ENCODE data around the gene TESPA1. TPM values are rescaled to one million over a fixed set of nuclear protein-coding genes. Genes with fewer than 3 reads are reported as not detected.

TESPA1 gene
- polyA plus RNA-seq, 1 donor from 2014 or later = not detected

GRCh38 chr12:54983536-54984101, 943 bp downstream of the TESPA1 start:
- no peak overlapping the region for H3K4me3 ChIP-seq (ENCODE audit: low read length)
- TF ChIP-seq TAF1 (IDR thresholded peaks at IDR 0.05; ENCODE audit: low read depth) (no peak), CTCF (IDR thresholded peaks at IDR 0.05; ENCODE audit: poor library complexity, severe bottlenecking) (no peak), RAD21 (conservative IDR thresholded peaks at IDR 0.05) (no peak), REST (IDR thresholded peaks at IDR 0.05; ENCODE audit: borderline replicate concordance) (no peak), MXI1 (conservative IDR thresholded peaks at IDR 0.05; ENCODE audit: poor library complexity, severe bottlenecking) (no peak), POLR2AphosphoS5 (IDR thresholded peaks at IDR 0.05) (no peak), EP300 (conservative IDR thresholded peaks at IDR 0.05; ENCODE audit: poor library complexity, severe bottlenecking) (no peak), SMC3 (conservative IDR thresholded peaks at IDR 0.05; ENCODE audit: poor library complexity) (no peak), EZH2 (IDR thresholded peaks at IDR 0.05; ENCODE audit: borderline replicate concordance, insufficient read depth, low read length, poor library complexity, severe bottlenecking) (no peak)
- H3K27me3 ChIP-seq (ENCODE audit: insufficient read depth, low read depth, low read length) = no peaks in the 10 kb centered on the region
- no peak overlapping the region for H3K27ac ChIP-seq (ENCODE audit: low read length)
- no peaks in the 10 kb centered on the region for H3F3A ChIP-seq (ENCODE audit: insufficient read depth, low read length, poor library complexity, severe bottlenecking)
- no peak overlapping the region for H3K9ac ChIP-seq (ENCODE audit: low read length)
- no peaks in the 10 kb centered on the region for H3K9me2 ChIP-seq (ENCODE audit: insufficient read depth, low read length)
- H3K36me3 ChIP-seq (ENCODE audit: insufficient read depth, low read length) = no peaks in the 10 kb centered on the region
- no peaks in the 10 kb centered on the region for H3K79me2 ChIP-seq (replicated peaks; ENCODE audit: insufficient read depth, low read length)
- no peak overlapping the region for H2AFZ ChIP-seq (ENCODE audit: low read depth, low read length)
- no peak overlapping the region for H3K4me2 ChIP-seq (ENCODE audit: low read length)
- H3K9me3 ChIP-seq (ENCODE audit: low read length) = no peaks in the 10 kb centered on the region
- H4K20me1 ChIP-seq (ENCODE audit: insufficient read depth) = no peaks in the 10 kb centered on the region

- no peak for TF ChIP-seq TAF1 (IDR thresholded peaks at IDR 0.05; ENCODE audit: low read depth)
- no peak for TF ChIP-seq EP300 (conservative IDR thresholded peaks at IDR 0.05; ENCODE audit: poor library complexity, severe bottlenecking)
- TF ChIP-seq POLR2AphosphoS5 (IDR thresholded peaks at IDR 0.05) = no peak
- TF ChIP-seq CTCF (IDR thresholded peaks at IDR 0.05; ENCODE audit: poor library complexity, severe bottlenecking) = no peak
- TF ChIP-seq RAD21 (conservative IDR thresholded peaks at IDR 0.05) = no peak
- no peak for TF ChIP-seq EZH2 (IDR thresholded peaks at IDR 0.05; ENCODE audit: borderline replicate concordance, insufficient read depth, low read length, poor library complexity, severe bottlenecking)
- TF ChIP-seq MXI1 (conservative IDR thresholded peaks at IDR 0.05; ENCODE audit: poor library complexity, severe bottlenecking) = no peak
- no peak for TF ChIP-seq REST (IDR thresholded peaks at IDR 0.05; ENCODE audit: borderline replicate concordance)
- TF ChIP-seq SMC3 (conservative IDR thresholded peaks at IDR 0.05; ENCODE audit: poor library complexity) = no peak
Measured at GRCh38 chr12:54981796-54982195, 2.8 kb downstream of the TESPA1 start.

More at GRCh38 chr12:54981796-54982195, 2.8 kb downstream of the TESPA1 start:
- Histone ChIP-seq H3K27me3 (ENCODE audit: insufficient read depth, low read depth, low read length) (no peaks in the 10 kb centered on the region), H3K4me3 (ENCODE audit: low read length) (no peak overlapping the region), H3K9ac (ENCODE audit: low read length) (no peak overlapping the region), H3K79me2 (replicated peaks; ENCODE audit: insufficient read depth, low read length) (no peaks in the 10 kb centered on the region), H4K20me1 (ENCODE audit: insufficient read depth) (no peaks in the 10 kb centered on the region), H3F3A (ENCODE audit: insufficient read depth, low read length, poor library complexity, severe bottlenecking) (no peaks in the 10 kb centered on the region), H2AFZ (ENCODE audit: low read depth, low read length) (no peak overlapping the region), H3K4me2 (ENCODE audit: low read length) (no peak overlapping the region), H3K9me2 (ENCODE audit: insufficient read depth, low read length) (no peaks in the 10 kb centered on the region), H3K27ac (ENCODE audit: low read length) (no peak overlapping the region), H3K9me3 (ENCODE audit: low read length) (no peaks in the 10 kb centered on the region), H3K36me3 (ENCODE audit: insufficient read depth, low read length) (no peaks in the 10 kb centered on the region)

Measured in neural cell (in vitro differentiated cells).